NCI-H128 (cell line): ENCODE data around the gene IL17REL.

Experiments
- DNase-seq: peaks from one replicate; lab custom pipeline; 2025; ENCODE audit not compliant: unreplicated experiment; lab: John Stamatoyannopoulos, UW

The IL17REL gene

GRCh38 chr22:50027639-50028537, 15.3 kb upstream of the IL17REL start:
- no peak for DNase-seq

- DNase-seq = no peak
Observed at GRCh38 chr22:50025993-50026392, 13.4 kb upstream of the IL17REL start.

- no peak for DNase-seq
Observed at GRCh38 chr22:50022171-50022819, 9.7 kb upstream of the IL17REL start.

GRCh38 chr22:50020606-50021005, 8.0 kb upstream of the IL17REL start:
- DNase-seq = no peak

- no peak for DNase-seq
Observed at GRCh38 chr22:50019316-50019715, 6.8 kb upstream of the IL17REL start.

- DNase-seq = no peak
Observed at GRCh38 chr22:50018608-50019285, 6.2 kb upstream of the IL17REL start.

GRCh38 chr22:50017701-50018224, 5.2 kb upstream of the IL17REL start:
- DNase-seq = no peak

- DNase-seq = no peak
Observed at GRCh38 chr22:50016988-50017700, 4.6 kb upstream of the IL17REL start.

GRCh38 chr22:50016308-50016987, 3.9 kb upstream of the IL17REL start:
- DNase-seq = no peak

GRCh38 chr22:50015451-50016307, 3.1 kb upstream of the IL17REL start:
- DNase-seq = no peak

- no peak for DNase-seq
Observed at GRCh38 chr22:50014655-50015401, 2.3 kb upstream of the IL17REL start.

- DNase-seq = no peak
Observed at GRCh38 chr22:50014053-50014501, 1.5 kb upstream of the IL17REL start.

GRCh38 chr22:50011447-50012210, 936 bp downstream of the IL17REL start:
- DNase-seq = no peak

GRCh38 chr22:50010676-50011446, 1.7 kb downstream of the IL17REL start:
- DNase-seq = no peak

- no peak for DNase-seq
Observed at GRCh38 chr22:50009765-50010675, 2.5 kb downstream of the IL17REL start.

GRCh38 chr22:50009251-50009650, 3.3 kb downstream of the IL17REL start:
- DNase-seq = no peak
